ENCODE measurements around the gene OBSCN.

OBSCN gene

GRCh38 chr1:228405979-228406228 is 198.1 kb downstream of the OBSCN start:
- no peak for TF ChIP-seq SPI1 (IDR thresholded peaks at IDR 0.05; ENCODE audit: borderline replicate concordance, low read depth)
- TF ChIP-seq, protein P1, sequence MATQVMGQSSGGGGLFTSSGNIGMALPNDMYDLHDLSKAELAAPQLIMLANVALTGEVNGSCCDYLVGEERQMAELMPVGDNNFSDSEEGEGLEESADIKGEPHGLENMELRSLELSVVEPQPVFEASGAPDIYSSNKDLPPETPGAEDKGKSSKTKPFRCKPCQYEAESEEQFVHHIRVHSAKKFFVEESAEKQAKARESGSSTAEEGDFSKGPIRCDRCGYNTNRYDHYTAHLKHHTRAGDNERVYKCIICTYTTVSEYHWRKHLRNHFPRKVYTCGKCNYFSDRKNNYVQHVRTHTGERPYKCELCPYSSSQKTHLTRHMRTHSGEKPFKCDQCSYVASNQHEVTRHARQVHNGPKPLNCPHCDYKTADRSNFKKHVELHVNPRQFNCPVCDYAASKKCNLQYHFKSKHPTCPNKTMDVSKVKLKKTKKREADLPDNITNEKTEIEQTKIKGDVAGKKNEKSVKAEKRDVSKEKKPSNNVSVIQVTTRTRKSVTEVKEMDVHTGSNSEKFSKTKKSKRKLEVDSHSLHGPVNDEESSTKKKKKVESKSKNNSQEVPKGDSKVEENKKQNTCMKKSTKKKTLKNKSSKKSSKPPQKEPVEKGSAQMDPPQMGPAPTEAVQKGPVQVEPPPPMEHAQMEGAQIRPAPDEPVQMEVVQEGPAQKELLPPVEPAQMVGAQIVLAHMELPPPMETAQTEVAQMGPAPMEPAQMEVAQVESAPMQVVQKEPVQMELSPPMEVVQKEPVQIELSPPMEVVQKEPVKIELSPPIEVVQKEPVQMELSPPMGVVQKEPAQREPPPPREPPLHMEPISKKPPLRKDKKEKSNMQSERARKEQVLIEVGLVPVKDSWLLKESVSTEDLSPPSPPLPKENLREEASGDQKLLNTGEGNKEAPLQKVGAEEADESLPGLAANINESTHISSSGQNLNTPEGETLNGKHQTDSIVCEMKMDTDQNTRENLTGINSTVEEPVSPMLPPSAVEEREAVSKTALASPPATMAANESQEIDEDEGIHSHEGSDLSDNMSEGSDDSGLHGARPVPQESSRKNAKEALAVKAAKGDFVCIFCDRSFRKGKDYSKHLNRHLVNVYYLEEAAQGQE (IDR thresholded peaks at IDR 0.05; ENCODE audit: insufficient replicate concordance, low read depth) = no peak
- TF ChIP-seq POLR2AphosphoS5 (IDR thresholded peaks at IDR 0.05; ENCODE audit: low read depth) = no peak
- TF ChIP-seq GABPA (IDR thresholded peaks at IDR 0.05; ENCODE audit: low read depth) = no peak
- TF ChIP-seq, protein P2, sequence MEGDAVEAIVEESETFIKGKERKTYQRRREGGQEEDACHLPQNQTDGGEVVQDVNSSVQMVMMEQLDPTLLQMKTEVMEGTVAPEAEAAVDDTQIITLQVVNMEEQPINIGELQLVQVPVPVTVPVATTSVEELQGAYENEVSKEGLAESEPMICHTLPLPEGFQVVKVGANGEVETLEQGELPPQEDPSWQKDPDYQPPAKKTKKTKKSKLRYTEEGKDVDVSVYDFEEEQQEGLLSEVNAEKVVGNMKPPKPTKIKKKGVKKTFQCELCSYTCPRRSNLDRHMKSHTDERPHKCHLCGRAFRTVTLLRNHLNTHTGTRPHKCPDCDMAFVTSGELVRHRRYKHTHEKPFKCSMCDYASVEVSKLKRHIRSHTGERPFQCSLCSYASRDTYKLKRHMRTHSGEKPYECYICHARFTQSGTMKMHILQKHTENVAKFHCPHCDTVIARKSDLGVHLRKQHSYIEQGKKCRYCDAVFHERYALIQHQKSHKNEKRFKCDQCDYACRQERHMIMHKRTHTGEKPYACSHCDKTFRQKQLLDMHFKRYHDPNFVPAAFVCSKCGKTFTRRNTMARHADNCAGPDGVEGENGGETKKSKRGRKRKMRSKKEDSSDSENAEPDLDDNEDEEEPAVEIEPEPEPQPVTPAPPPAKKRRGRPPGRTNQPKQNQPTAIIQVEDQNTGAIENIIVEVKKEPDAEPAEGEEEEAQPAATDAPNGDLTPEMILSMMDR (IDR thresholded peaks at IDR 0.05; ENCODE audit: insufficient read depth, low read length) = no peak
- H3K27ac ChIP-seq (replicated peaks) = peak overlapping the region; percentile 91
- no peak for DNase-seq (ENCODE audit: low read depth in 1 of 2, low spot score in 1 of 2)

GRCh38 chr1:228407106-228408040 is 199.5 kb downstream of the OBSCN start:
- TF ChIP-seq, protein P2 (IDR thresholded peaks at IDR 0.05; ENCODE audit: insufficient read depth, low read length) = no peak
- TF ChIP-seq SPI1 (IDR thresholded peaks at IDR 0.05; ENCODE audit: borderline replicate concordance, low read depth) = no peak
- Histone ChIP-seq H3K27me3 (ENCODE audit: insufficient read depth, poor library complexity, severe bottlenecking) (no peaks in the 10 kb centered on the region), H3K27ac (replicated peaks) (peak overlapping the region; percentile 60), H3K4me3 (replicated peaks; ENCODE audit: insufficient read depth, low read length) (peak overlapping the region; percentile 59)
- DNase-seq (ENCODE audit: low read depth in 1 of 2, low spot score in 1 of 2) = no peak

More at GRCh38 chr1:228405979-228406228, 198.1 kb downstream of the OBSCN start:
- Histone ChIP-seq H3K27me3 (ENCODE audit: insufficient read depth, poor library complexity, severe bottlenecking) (no peaks in the 10 kb centered on the region), H3K4me3 (replicated peaks; ENCODE audit: insufficient read depth, low read length) (peak overlapping the region; percentile 59)

- TF ChIP-seq POLR2AphosphoS5 (IDR thresholded peaks at IDR 0.05; ENCODE audit: low read depth) = no peak
- no peak for TF ChIP-seq SPI1 (IDR thresholded peaks at IDR 0.05; ENCODE audit: borderline replicate concordance, low read depth)
- TF ChIP-seq, protein P2 (IDR thresholded peaks at IDR 0.05; ENCODE audit: insufficient read depth, low read length) = no peak
- TF ChIP-seq, protein P1 (IDR thresholded peaks at IDR 0.05; ENCODE audit: insufficient replicate concordance, low read depth) = no peak
- no peak for TF ChIP-seq GABPA (IDR thresholded peaks at IDR 0.05; ENCODE audit: low read depth)
- DNase-seq (ENCODE audit: low read depth in 1 of 2, low spot score in 1 of 2) = no peak
- Histone ChIP-seq H3K4me3 (replicated peaks; ENCODE audit: insufficient read depth, low read length) (no peak overlapping the region), H3K27ac (replicated peaks) (no peak overlapping the region), H3K27me3 (ENCODE audit: insufficient read depth, poor library complexity, severe bottlenecking) (no peaks in the 10 kb centered on the region)
Measured at GRCh38 chr1:228408041-228408868, 200.4 kb downstream of the OBSCN start.

Data from HL-60 (cell line).